Trophoblast cell (in vitro differentiated cells and primary cell): Measurements from ENCODE around the gene TLL2.

Experiments
- DNase-seq, 2 donors: peaks; one replicate each; pipeline ENCODE4 v3.0.0-alpha.2; 2016
- H2AFZ ChIP-seq: 2 replicates; pipeline ENCODE4 v1.6.1; 2013; ENCODE audit warnings: low read length, moderate library complexity, mild to moderate bottlenecking; ENCODE audit not compliant: insufficient read depth, poor library complexity
- H2AK5ac ChIP-seq: 2 replicates; pipeline ENCODE4 v1.6.1; 2013; ENCODE audit warnings: mild to moderate bottlenecking, low read length
- H2BK120ac ChIP-seq: 2 replicates; pipeline ENCODE4 v1.6.1; 2013; ENCODE audit warnings: low read length, mild to moderate bottlenecking, moderate library complexity; ENCODE audit not compliant: insufficient read depth, poor library complexity
- H2BK12ac ChIP-seq: 2 replicates; pipeline ENCODE4 v1.6.1; 2013; ENCODE audit warnings: mild to moderate bottlenecking, low read length, moderate library complexity
- H2BK5ac ChIP-seq: 2 replicates; pipeline ENCODE4 v1.6.1; 2013; ENCODE audit warnings: low read length, low read depth, moderate library complexity, mild to moderate bottlenecking; ENCODE audit not compliant: poor library complexity
- H3K14ac ChIP-seq: 2 replicates; pipeline ENCODE4 v1.6.1; 2013; ENCODE audit warnings: mild to moderate bottlenecking, low read length
- H3K18ac ChIP-seq: 2 replicates; pipeline ENCODE4 v1.6.1; 2013; ENCODE audit warnings: mild to moderate bottlenecking, low read length
- H3K23ac ChIP-seq: 2 replicates; pipeline ENCODE4 v1.6.1; 2013; ENCODE audit warnings: low read length
- H3K27ac ChIP-seq: 2 replicates; pipeline ENCODE4 v1.5.1; 2013; ENCODE audit warnings: low read depth, mild to moderate bottlenecking, inconsistent platforms, low read length, moderate library complexity
- H3K27me3 ChIP-seq: 2 replicates; pipeline ENCODE4 v1.6.1; 2013; ENCODE audit warnings: inconsistent platforms, mild to moderate bottlenecking, low read length, moderate library complexity; ENCODE audit not compliant: insufficient read depth
- H3K36me3 ChIP-seq, 2 experiments: 1 replicate in 1 of 2; 2 replicates in 1 of 2; pipeline ENCODE4 v1.6.1; 2013; ENCODE audit warnings: low read length in 2 of 2, mild to moderate bottlenecking in 2 of 2, moderate library complexity in 1 of 2; ENCODE audit not compliant: insufficient read depth in 2 of 2, control insufficient read depth in 1 of 2
- H3K4ac ChIP-seq: 2 replicates; pipeline ENCODE4 v1.6.1; 2013; ENCODE audit warnings: low read depth, mild to moderate bottlenecking, low read length, moderate library complexity
- H3K4me1 ChIP-seq, 2 experiments: 1 replicate in 1 of 2; 2 replicates in 1 of 2; pipeline ENCODE4 v1.6.1; 2013; ENCODE audit warnings: low read length in 2 of 2, mild to moderate bottlenecking in 2 of 2, moderate library complexity in 1 of 2; ENCODE audit not compliant: insufficient read depth in 2 of 2, control insufficient read depth in 1 of 2
- H3K4me2 ChIP-seq: 2 replicates; pipeline ENCODE4 v1.6.1; 2013; ENCODE audit warnings: inconsistent platforms, mild to moderate bottlenecking, low read length, moderate library complexity
- H3K4me3 ChIP-seq: 2 replicates; pipeline ENCODE4 v1.5.1; 2013; ENCODE audit warnings: mild to moderate bottlenecking, low read depth, low read length, inconsistent platforms
- H3K79me1 ChIP-seq: one replicate; pipeline ENCODE4 v1.6.1; 2013; ENCODE audit warnings: low read length
- H3K79me2 ChIP-seq: 2 replicates; pipeline ENCODE4 v1.6.1; 2013; ENCODE audit warnings: low read length, mild to moderate bottlenecking; ENCODE audit not compliant: control insufficient read depth, insufficient read depth, poor library complexity
- H3K9ac ChIP-seq: 2 replicates; pipeline ENCODE4 v1.6.1; 2013; ENCODE audit warnings: mild to moderate bottlenecking, low read length
- H3K9me3 ChIP-seq: 2 replicates; pipeline ENCODE4 v1.6.1; 2013; ENCODE audit warnings: low read depth, mild to moderate bottlenecking, control low read depth, inconsistent platforms, low read length; ENCODE audit not compliant: insufficient read depth
- H4K12ac ChIP-seq: 2 replicates; pipeline ENCODE4 v1.6.1; 2013; ENCODE audit warnings: low read depth, mild to moderate bottlenecking, low read length, moderate library complexity
- H4K8ac ChIP-seq: 2 replicates; pipeline ENCODE4 v1.6.1; 2013; ENCODE audit warnings: low read depth, mild to moderate bottlenecking, low read length, moderate library complexity
- H4K91ac ChIP-seq: one replicate; pipeline ENCODE4 v1.6.1; 2013; ENCODE audit warnings: low read depth, mild to moderate bottlenecking, low read length, moderate library complexity
- WGBS: extraction: QIAGEN DNeasy Blood & Tissue Kit; methylation state at CpG from one replicate; pipeline ENCODE4 v1.1.7; 2013; ENCODE audit warnings: missing lambda C conversion rate; ENCODE audit not compliant: insufficient read length, insufficient coverage; ENCODE audit errors: extremely low coverage; 5-methylcytosine and 5-hydroxymethylcytosine counted together

TLL2 gene

DNA sequence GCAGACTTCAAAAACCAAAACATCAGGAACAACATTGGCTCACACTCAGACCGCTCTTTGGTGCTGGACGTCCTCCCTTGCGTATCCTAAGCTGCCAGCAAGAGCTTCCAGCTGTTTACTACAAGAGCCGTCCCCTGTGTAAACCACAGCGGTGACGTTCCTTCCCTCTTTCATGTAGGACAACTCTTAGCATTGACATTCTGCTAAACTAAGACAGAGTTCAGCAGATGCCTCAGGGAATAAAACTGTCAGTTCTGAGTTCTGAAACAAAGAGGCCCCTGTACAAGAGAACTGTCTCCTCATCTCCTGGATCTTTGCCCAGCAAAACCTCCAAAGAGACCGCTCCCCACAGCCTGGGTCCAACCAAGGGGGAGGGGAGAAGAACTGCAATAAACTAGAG, 97.1 kb downstream of the TLL2 start:
- no peaks in the 10 kb centered on the region for H3K79me1 ChIP-seq
- H3K4me3 ChIP-seq: no peak overlapping the region
- H2AK5ac ChIP-seq: no peak overlapping the region
- no peak overlapping the region for H4K91ac ChIP-seq
- no CpG with 5 or more reads among the region's 7 CpGs for WGBS
- no peak overlapping the region for H2BK12ac ChIP-seq
- H2BK5ac ChIP-seq: no peak overlapping the region
- H3K9me3 ChIP-seq: no peaks in the 10 kb centered on the region
- DNase-seq: peak in 1 of 2 donors; percentile 54
- H4K8ac ChIP-seq: no peak overlapping the region
- H3K4ac ChIP-seq: no peak overlapping the region
- no peaks in the 10 kb centered on the region for H3K36me3 ChIP-seq
- H3K27me3 ChIP-seq: no peaks in the 10 kb centered on the region
- H3K23ac ChIP-seq: no peak overlapping the region
- H3K4me1 ChIP-seq: peaks cover 5 to 6% of the 10 kb centered on the region in 2 experiments
- no peak overlapping the region for H2BK120ac ChIP-seq
- no peak overlapping the region for H3K14ac ChIP-seq
- H3K9ac ChIP-seq: no peak overlapping the region
- no peak overlapping the region for H3K4me2 ChIP-seq
- no peak overlapping the region for H3K18ac ChIP-seq
- no peak overlapping the region for H3K27ac ChIP-seq
- no peaks in the 10 kb centered on the region for H3K79me2 ChIP-seq
- H4K12ac ChIP-seq: no peak overlapping the region
- H2AFZ ChIP-seq: no peak overlapping the region

DNA sequence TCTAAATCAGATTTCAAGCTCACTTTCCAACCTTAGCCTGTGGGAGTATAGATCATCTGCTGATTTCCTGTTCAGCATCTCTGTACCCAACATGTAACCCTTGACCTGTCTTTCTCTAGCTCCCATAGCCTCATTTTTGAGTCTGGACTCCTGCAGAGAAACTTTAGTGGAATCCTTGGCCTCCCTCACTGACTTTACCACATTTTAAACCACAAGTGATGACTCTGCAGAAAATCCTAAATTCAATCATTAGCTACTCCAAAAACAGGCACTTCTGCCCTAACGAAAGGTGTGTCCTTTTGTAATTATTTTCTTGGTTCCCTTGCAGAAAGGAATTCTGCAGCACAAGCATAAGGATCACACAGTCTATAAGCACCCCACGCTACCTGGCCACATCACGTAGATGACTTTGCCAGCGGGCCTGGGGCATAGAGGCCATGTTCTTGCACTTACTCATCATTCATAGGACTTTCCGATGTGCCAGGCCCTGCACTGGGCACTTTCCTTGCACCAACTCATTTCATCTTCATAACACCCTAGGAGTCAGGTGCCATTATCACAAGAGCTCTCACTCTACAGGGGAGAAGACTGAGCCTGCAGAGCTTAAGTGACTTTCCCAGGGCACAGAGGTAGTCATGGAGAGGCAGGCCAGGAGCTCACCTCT, 97.7 kb downstream of the TLL2 start:
- no peak overlapping the region for H3K18ac ChIP-seq
- no peaks in the 10 kb centered on the region for H3K9me3 ChIP-seq
- no peaks in the 10 kb centered on the region for H3K79me2 ChIP-seq
- no peak overlapping the region for H4K12ac ChIP-seq
- no peak overlapping the region for H3K4me3 ChIP-seq
- no peak overlapping the region for H3K27ac ChIP-seq
- H3K4me1 ChIP-seq: peaks cover 5 to 6% of the 10 kb centered on the region in 2 experiments
- H3K23ac ChIP-seq: no peak overlapping the region
- no peak overlapping the region for H3K14ac ChIP-seq
- H3K4ac ChIP-seq: no peak overlapping the region
- no CpG with 5 or more reads among the region's 5 CpGs for WGBS
- H2BK12ac ChIP-seq: no peak overlapping the region
- H2AFZ ChIP-seq: no peak overlapping the region
- no peaks in the 10 kb centered on the region for H3K27me3 ChIP-seq
- H3K9ac ChIP-seq: no peak overlapping the region
- no peaks in the 10 kb centered on the region for H3K36me3 ChIP-seq
- H2AK5ac ChIP-seq: no peak overlapping the region
- H2BK5ac ChIP-seq: no peak overlapping the region
- no peak overlapping the region for H2BK120ac ChIP-seq
- no peak overlapping the region for H4K91ac ChIP-seq
- no peaks in the 10 kb centered on the region for H3K79me1 ChIP-seq
- H3K4me2 ChIP-seq: no peak overlapping the region
- no peak overlapping the region for H4K8ac ChIP-seq
- DNase-seq: peak in 1 of 2 donors; percentile 3

DNA sequence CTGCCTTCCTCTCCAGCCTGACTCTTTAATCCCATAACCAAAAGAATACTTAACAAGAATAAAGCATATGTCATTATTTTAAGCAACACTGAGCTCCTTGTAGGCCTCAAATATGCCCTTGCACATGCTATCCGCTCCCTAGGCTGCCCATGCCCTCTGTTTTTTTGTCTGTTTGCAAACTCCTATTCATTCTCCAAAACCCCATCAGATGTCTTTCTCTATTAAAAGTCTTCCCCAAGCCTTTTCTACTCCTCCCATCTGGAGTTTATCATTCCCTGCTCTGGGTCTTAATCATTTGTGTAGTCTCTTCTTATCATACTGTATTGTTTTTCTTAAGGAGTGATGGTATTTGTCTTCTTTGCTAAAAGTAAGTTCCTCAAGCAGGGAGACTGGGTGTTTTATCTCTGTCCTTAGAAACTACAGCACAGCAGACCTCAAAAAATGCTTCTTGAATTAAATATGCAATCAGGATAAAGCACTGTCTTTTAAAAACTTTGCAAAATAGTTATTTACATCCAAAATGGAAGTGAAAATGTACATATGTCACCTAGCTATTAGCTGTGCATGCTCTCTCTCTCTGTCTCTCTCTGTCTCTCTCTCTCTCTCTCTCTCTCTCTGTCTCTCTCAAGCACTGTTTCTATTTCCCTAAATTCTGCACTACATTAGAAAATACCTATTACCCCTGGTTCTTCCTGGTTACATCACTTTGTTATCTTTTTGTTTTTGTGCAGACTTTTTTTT, 98.4 kb downstream of the TLL2 start:
- Histone ChIP-seq H2AK5ac (no peak overlapping the region), H3K27ac (no peak overlapping the region), H3K79me2 (no peaks in the 10 kb centered on the region), H2BK120ac (no peak overlapping the region), H4K91ac (no peak overlapping the region), H3K9ac (no peak overlapping the region), H3K4me3 (no peak overlapping the region), H4K8ac (no peak overlapping the region), H2AFZ (no peak overlapping the region), H2BK5ac (no peak overlapping the region), H3K14ac (no peak overlapping the region), H3K27me3 (no peaks in the 10 kb centered on the region), H3K4me1 (peaks cover 5 to 6% of the 10 kb centered on the region in 2 experiments), H3K23ac (no peak overlapping the region), H3K4me2 (no peak overlapping the region), H4K12ac (no peak overlapping the region), H2BK12ac (no peak overlapping the region), H3K36me3 (no peaks in the 10 kb centered on the region), H3K18ac (no peak overlapping the region), H3K9me3 (no peaks in the 10 kb centered on the region), H3K79me1 (no peaks in the 10 kb centered on the region), H3K4ac (no peak overlapping the region)
- WGBS: no CpG with 5 or more reads among the region's 1 CpG
- no peak for DNase-seq

DNA sequence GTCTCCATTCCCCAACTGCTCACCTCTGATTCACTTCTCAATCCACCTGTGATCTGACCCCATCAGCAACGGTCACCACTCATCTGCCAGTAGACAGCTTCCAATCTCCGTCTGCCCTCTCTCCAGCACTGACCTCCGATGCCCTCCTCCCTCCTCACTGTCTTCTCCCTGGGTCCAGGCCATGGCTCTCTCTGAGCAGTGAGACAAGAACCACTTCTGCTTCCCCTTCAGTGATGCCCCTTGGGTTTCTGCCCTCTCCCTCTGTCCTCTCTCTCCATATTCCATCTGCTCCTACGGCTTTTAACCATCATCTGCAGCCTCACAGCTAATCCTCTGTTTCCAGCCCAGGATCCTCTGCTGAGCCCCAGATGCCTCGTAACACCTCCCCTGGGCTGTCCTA, 99.4 kb downstream of the TLL2 start:
- Histone ChIP-seq H4K8ac (no peak overlapping the region), H3K4ac (no peak overlapping the region), H3K79me2 (no peaks in the 10 kb centered on the region), H2AK5ac (no peak overlapping the region), H3K9me3 (no peaks in the 10 kb centered on the region), H2BK12ac (no peak overlapping the region), H3K4me3 (no peak overlapping the region), H3K79me1 (no peaks in the 10 kb centered on the region), H3K4me1 (peaks cover 5 to 6% of the 10 kb centered on the region in 2 experiments), H2BK120ac (no peak overlapping the region), H4K91ac (no peak overlapping the region), H4K12ac (no peak overlapping the region), H2AFZ (no peak overlapping the region), H3K18ac (no peak overlapping the region), H3K23ac (no peak overlapping the region), H3K4me2 (no peak overlapping the region), H3K14ac (no peak overlapping the region), H3K27ac (no peak overlapping the region), H2BK5ac (no peak overlapping the region), H3K36me3 (no peaks in the 10 kb centered on the region), H3K27me3 (no peaks in the 10 kb centered on the region), H3K9ac (no peak overlapping the region)
- no CpG with 5 or more reads among the region's 5 CpGs for WGBS
- DNase-seq: no peak
